Germinal center (tissue), 1 donor: ENCODE data around the gene ANO1.

Source experiments
- DNase-seq: peaks from one replicate; pipeline ENCODE4 v3.0.0; 2012; ENCODE audit warnings: mixed read lengths, low spot score

ANO1 gene

GRCh38 chr11:70095541-70096252 is 17.6 kb downstream of the ANO1 start:
- DNase-seq: no peak

DNA sequence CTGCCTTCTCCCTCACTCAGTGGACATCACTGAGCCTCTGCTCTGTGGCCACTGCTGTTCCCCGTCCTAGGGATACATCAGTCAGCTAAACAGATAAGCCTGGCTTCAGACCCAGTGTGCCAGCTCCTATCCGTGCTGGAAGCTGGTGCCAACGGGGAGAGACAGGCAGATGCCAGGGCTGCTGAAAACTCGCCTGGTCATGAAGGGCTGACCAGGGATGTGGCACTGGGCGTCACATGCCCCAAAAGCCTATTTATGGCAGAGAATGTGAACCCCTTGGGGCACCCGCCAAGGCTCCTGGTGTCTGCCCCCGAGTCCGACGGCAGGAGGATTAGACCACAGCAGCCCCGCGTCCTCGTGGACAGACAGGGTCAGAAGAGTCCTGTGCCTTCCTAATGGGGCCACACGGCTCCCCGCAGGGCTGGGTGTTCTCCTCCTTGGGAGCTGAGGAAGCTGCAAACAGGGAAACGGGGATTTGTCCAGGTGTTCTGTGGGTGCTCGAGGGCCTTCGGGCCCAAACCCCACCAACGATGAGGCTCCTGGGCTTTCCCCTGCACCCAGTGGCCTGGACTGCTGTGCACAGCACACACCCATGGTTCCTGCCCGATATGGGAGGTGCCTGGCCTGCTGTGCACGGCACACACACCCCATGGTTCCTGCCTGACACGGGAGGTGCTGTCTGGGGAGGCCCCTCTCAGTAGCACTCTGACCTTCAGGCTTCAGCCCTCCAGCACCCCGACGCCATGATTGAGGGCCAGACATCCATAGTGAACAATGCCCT is 19.9 kb downstream of the ANO1 start:
- no peak for DNase-seq

DNA sequence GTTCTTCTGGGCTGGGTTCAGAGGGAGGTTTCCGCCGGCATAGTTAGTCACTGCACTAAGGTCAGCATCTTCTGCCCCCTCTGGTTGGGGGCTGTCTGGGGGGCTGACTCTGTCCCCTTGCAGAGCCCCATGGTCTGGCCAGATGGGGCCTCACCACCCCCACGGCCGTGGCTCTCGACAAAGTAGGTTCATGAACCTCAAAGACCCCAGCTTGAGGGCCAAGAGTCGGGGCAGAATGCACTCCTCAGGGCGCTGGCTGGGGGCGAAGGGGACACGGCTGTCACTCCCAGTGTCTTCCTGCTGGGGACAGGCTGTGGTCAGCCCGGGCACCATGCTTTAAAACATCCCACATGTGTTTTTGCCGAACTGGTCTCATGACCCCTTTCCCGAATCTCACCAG is 20.8 kb downstream of the ANO1 start:
- no peak for DNase-seq

GRCh38 chr11:70099578-70100279 is 21.6 kb downstream of the ANO1 start:
- no peak for DNase-seq

- no peak for DNase-seq
Observed at GRCh38 chr11:70100280-70100603, 22.1 kb downstream of the ANO1 start.

- DNase-seq: no peak
Observed at GRCh38 chr11:70100791-70101190, 22.7 kb downstream of the ANO1 start.

GRCh38 chr11:70103256-70103975 is 25.3 kb downstream of the ANO1 start:
- no peak for DNase-seq

DNA sequence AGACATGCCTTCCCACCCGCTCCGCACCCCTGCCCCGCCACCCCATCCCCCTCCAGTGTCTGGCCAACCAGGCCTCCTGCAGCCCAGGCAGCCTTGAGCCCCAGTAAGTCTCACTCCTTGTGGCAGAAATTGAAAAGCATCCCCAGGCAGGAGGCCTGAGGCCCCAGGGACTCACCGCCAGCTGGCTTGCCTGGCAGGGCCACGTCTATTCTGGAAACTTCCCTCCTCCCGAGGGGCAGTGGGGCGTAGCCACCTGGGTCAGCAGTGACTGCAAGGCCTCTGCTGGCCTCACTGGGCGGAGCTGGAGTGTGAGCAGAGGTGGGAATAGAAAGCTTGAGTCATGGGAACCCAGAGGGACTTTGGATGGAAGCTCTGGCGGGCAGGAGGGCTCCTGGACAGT is 26.3 kb downstream of the ANO1 start:
- DNase-seq: no peak

DNA sequence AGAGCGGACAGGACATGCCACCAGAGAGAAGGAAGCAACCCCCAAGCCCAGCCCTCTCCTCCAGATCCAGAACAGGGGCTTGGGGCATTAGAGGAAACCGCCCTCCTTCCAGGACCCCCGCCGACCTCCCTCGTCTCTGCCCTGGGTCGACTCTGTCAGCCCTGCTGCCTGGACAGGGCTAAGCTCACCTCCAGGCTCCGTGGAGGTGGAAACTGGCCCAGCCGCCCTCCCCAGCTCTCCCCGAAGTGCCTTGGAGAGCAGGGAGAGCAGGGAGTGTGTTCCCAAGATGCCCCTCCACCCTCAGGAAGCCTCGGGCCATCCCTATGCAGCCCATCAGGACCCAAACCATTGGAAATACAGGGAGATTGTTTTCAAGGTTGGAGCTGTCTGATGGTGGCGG is 26.8 kb downstream of the ANO1 start:
- DNase-seq: no peak

- no peak for DNase-seq
Observed at GRCh38 chr11:70105369-70105754, 27.2 kb downstream of the ANO1 start.

GRCh38 chr11:70105755-70106571 is 27.8 kb downstream of the ANO1 start:
- DNase-seq: no peak

DNA sequence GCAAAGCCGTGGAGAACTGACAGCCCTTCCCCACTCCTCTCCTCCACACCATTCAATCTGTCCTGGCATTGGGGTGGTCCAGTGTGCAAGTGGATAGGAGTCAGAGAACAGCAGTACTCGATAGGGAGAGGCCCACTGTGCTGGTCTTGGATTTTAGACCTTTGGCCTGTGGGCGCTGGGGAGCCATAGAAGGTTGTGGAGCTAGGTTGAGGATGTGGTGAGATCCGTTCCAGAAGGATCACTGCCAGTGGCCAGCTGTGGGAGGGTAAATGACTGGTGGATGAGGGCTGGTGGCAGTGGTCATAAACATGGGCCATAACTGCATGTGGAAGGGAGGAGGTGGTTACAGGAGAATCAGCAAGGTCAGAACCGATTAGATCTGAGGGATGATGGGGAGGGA is 28.6 kb downstream of the ANO1 start:
- no peak for DNase-seq

GRCh38 chr11:70107191-70107590 is 29.1 kb downstream of the ANO1 start:
- DNase-seq: no peak

GRCh38 chr11:70107756-70108155 is 29.6 kb downstream of the ANO1 start:
- DNase-seq: no peak

- no peak for DNase-seq
Observed at GRCh38 chr11:70108250-70108649, 30.1 kb downstream of the ANO1 start.

DNA sequence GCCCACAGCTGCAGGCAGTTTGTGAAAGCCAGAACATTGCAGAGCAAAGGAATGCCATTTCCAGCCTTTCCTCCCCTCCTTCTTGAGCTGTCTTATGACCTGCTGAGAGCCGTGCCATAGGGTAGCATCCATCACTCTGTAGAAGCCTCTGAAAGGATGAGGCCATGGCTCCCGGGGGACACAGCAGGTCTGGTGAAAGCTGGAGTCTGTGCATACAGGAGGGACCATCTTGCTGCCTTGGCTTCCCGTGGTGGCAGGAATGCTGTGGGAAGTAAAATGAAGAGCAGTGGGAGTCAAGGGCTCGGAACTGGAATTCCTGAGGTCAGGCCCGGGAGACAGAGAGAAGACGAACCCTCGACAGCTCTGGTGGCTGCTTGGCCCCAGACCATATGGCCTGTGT is 30.9 kb downstream of the ANO1 start:
- no peak for DNase-seq

DNA sequence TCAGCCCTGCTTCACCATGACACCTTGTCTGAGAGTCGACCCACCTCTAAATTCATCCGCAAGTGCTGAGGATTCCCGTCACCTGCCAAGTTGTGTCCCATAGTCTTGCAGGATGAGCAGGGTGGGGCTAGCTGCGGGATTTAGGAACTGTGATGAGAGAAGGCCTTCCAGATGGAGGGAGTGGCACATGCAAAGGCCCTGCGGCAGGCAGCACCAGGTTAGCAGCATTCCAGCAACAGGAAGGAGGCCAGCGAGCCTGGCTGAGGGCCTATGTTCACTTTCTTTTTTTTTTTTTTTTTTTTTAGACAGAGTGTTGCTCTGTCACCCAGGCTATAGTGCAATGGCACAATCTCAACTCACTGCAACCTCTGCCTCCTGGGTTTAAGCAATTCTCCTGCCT is 31.8 kb downstream of the ANO1 start:
- no peak for DNase-seq

GRCh38 chr11:70110538-70111055 is 32.5 kb downstream of the ANO1 start:
- no peak for DNase-seq

DNA sequence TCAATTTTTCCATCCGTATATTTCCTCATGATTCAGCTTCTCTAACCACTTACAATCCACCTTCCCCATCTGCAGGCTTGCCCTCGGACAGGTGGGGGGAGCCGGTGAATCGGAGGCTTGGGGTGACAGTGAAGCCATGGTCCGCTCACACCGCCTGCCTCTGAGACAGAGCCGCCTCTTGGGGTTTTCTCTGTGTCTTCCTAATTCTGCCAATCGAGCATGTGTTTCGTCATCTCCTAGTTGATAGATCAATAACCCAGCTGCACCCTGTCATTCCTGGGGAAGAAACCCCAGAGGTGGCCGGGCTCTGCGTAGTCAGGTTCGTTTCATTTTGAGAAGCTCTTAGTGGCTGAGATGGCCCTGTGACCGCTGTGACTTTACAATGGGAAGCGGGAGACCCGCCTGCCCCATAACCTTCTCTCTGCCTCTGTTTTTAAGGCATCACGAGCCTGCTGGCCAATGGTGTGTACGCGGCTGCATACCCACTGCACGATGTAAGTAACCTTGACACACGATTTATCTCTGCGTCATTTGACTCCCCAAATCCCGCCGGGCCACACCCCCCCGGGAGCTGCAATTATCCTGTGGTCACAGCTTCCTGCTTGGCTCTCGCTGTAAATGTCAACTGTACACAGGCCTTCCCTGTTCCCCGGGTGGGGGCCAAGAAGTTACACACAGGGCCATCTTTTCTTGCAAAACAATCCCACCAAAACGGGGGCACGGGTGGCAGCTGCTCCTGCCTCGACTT is 33.3 kb downstream of the ANO1 start:
- DNase-seq: no peak

DNA sequence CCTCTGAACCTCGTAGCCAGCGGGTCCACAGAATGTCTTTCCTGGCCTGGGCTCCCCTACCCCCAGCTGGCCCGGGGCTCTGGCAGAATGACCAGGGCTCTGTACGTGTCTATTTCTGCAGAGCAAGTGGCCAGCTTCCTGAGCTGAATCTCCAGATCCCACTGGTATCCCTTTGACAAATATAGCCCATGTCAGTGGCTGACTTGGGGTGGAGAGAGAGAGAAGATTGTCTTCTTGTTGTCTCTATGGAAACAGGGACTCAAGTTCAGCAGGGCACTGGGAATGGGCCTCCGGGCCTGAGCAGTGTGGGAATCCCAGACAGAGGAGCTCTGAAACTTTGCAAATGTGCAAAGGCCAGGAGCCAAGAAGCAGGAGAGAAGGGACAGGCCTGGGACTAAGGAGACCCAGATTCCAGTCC is 33.9 kb downstream of the ANO1 start:
- no peak for DNase-seq

- no peak for DNase-seq
Observed at GRCh38 chr11:70113801-70114200, 35.7 kb downstream of the ANO1 start.
